ENCODE measurements around the gene ANKLE1. TPM values are rescaled to one million over a fixed set of nuclear protein-coding genes. Genes with fewer than 3 reads are reported as not detected.

Gene ANKLE1
- total RNA-seq, 1 experiment from 2014 or later: 9.1 TPM

DNA sequence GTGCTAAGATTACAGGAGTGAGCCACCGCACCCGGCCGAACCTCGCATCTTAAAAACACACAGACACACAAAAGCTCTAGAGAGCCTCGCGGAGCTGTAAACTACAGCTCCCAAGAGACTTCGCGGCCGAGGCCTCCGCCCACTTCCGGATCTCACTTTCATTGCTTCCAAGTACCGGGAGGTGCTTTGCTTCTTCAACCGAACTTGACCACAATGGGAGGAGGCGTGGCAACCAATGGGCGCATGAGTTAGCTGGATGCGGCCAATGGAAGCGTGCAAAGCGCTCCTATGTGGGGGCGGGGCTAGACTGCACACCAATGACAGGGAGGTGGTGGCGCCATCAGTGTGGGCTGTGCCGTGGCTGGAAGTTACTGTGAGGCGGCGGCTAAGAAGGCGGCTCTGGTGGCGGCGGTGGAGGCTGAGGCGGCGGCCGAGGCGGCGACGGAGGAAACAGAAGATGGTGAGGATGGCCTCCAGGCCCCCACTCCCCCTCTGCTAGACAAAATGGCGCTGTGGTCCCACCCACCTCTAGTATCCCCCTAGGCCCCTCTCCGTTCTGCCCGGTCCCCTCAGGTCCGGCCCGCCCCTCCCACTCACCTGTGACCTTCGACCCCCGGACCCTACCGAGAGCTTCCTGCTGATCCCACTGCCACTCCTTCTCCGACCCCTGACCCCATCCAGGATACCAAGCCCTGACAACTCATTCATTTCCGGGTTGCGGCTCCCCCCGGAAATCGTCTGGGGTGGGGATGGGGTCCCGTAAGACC is 27.7 kb downstream of the ANKLE1 start, which contains the start of gene DDA1:
Gene DDA1 (plus strand): TSS at position 366 of the 767 bp plus-strand sequence. CDS start 92 bp downstream, at position 458.
- peaks cover 8% of the 10 kb centered on the region for H3K36me3 Mint-ChIP-seq
- DNase-seq (ENCODE audit: low spot score): peak; percentile 100
- POLR2A ChIA-PET: interaction anchor here (0.5 to 2.4 kb wide), 14 partner anchors 12 to 185 kb away, joined by 3 to 10 read pairs (median 5); partner anchors contain the start of genes ANO8, BABAM1 and USE1
- CTCF ChIA-PET: interaction anchor here (0.6 to 3.1 kb wide), 21 partner anchors 12 to 868 kb away, joined by 3 to 35 read pairs (median 4); partner anchors contain the start of genes BABAM1, MVB12A and OCEL1
- H3K4me3 Mint-ChIP-seq: peak within 1 kb of the TSS; percentile 89
- ATAC-seq: peak; percentile 85
- H3K4me1 Mint-ChIP-seq: peaks cover 31% of the 10 kb centered on the region
- H3K27me3 Mint-ChIP-seq (ENCODE audit: low read depth): no peaks in the 10 kb centered on the region
- no peaks in the 10 kb centered on the region for H3K9me3 Mint-ChIP-seq
- peak within 1 kb of the TSS; percentile 95 for H3K27ac Mint-ChIP-seq
- TF ChIP-seq ATF1 (CRISPR knock-in tag; IDR thresholded peaks at IDR 0.05): no peak
- 0 out of 2 replicates have a peak, but pooled peaks have one; percentile 33 for TF ChIP-seq FOXP4 (CRISPR knock-in tag; IDR thresholded peaks at IDR 0.05)
- TF ChIP-seq SMAD4 (CRISPR knock-in tag; IDR thresholded peaks at IDR 0.05): no peak
- TF ChIP-seq, protein P1, sequence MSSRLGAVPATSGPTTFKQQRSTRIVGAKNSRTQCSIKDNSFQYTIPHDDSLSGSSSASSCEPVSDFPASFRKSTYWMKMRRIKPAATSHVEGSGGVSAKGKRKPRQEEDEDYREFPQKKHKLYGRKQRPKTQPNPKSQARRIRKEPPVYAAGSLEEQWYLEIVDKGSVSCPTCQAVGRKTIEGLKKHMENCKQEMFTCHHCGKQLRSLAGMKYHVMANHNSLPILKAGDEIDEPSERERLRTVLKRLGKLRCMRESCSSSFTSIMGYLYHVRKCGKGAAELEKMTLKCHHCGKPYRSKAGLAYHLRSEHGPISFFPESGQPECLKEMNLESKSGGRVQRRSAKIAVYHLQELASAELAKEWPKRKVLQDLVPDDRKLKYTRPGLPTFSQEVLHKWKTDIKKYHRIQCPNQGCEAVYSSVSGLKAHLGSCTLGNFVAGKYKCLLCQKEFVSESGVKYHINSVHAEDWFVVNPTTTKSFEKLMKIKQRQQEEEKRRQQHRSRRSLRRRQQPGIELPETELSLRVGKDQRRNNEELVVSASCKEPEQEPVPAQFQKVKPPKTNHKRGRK (CRISPR knock-in tag; IDR thresholded peaks at IDR 0.05; ENCODE audit: borderline replicate concordance): no peak
- TF ChIP-seq, protein P2, sequence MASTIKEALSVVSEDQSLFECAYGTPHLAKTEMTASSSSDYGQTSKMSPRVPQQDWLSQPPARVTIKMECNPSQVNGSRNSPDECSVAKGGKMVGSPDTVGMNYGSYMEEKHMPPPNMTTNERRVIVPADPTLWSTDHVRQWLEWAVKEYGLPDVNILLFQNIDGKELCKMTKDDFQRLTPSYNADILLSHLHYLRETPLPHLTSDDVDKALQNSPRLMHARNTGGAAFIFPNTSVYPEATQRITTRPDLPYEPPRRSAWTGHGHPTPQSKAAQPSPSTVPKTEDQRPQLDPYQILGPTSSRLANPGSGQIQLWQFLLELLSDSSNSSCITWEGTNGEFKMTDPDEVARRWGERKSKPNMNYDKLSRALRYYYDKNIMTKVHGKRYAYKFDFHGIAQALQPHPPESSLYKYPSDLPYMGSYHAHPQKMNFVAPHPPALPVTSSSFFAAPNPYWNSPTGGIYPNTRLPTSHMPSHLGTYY (CRISPR knock-in tag; IDR thresholded peaks at IDR 0.05): no peak
- no peak for TF ChIP-seq SMAD3 (CRISPR knock-in tag; IDR thresholded peaks at IDR 0.05; ENCODE audit: borderline replicate concordance)
- no peak for TF ChIP-seq AR (CRISPR knock-in tag; IDR thresholded peaks at IDR 0.05)
- TF ChIP-seq ZBTB21 (CRISPR knock-in tag; IDR thresholded peaks at IDR 0.05; ENCODE audit: borderline replicate concordance): no peak
- TF ChIP-seq, protein P3, sequence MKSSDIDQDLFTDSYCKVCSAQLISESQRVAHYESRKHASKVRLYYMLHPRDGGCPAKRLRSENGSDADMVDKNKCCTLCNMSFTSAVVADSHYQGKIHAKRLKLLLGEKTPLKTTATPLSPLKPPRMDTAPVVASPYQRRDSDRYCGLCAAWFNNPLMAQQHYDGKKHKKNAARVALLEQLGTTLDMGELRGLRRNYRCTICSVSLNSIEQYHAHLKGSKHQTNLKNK (CRISPR knock-in tag; IDR thresholded peaks at IDR 0.05): no peak
- TF ChIP-seq MYBL2 (CRISPR knock-in tag; IDR thresholded peaks at IDR 0.05): no peak
- TF ChIP-seq, protein P4, sequence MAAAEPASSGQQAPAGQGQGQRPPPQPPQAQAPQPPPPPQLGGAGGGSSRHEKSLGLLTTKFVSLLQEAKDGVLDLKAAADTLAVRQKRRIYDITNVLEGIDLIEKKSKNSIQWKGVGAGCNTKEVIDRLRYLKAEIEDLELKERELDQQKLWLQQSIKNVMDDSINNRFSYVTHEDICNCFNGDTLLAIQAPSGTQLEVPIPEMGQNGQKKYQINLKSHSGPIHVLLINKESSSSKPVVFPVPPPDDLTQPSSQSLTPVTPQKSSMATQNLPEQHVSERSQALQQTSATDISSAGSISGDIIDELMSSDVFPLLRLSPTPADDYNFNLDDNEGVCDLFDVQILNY (CRISPR knock-in tag; IDR thresholded peaks at IDR 0.05): no peak
- no peak for TF ChIP-seq FOXP1 (CRISPR knock-in tag; IDR thresholded peaks at IDR 0.05; ENCODE audit: borderline replicate concordance)
- TF ChIP-seq, protein P5, sequence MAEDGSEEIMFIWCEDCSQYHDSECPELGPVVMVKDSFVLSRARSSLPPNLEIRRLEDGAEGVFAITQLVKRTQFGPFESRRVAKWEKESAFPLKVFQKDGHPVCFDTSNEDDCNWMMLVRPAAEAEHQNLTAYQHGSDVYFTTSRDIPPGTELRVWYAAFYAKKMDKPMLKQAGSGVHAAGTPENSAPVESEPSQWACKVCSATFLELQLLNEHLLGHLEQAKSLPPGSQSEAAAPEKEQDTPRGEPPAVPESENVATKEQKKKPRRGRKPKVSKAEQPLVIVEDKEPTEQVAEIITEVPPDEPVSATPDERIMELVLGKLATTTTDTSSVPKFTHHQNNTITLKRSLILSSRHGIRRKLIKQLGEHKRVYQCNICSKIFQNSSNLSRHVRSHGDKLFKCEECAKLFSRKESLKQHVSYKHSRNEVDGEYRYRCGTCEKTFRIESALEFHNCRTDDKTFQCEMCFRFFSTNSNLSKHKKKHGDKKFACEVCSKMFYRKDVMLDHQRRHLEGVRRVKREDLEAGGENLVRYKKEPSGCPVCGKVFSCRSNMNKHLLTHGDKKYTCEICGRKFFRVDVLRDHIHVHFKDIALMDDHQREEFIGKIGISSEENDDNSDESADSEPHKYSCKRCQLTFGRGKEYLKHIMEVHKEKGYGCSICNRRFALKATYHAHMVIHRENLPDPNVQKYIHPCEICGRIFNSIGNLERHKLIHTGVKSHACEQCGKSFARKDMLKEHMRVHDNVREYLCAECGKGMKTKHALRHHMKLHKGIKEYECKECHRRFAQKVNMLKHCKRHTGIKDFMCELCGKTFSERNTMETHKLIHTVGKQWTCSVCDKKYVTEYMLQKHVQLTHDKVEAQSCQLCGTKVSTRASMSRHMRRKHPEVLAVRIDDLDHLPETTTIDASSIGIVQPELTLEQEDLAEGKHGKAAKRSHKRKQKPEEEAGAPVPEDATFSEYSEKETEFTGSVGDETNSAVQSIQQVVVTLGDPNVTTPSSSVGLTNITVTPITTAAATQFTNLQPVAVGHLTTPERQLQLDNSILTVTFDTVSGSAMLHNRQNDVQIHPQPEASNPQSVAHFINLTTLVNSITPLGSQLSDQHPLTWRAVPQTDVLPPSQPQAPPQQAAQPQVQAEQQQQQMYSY (CRISPR knock-in tag; IDR thresholded peaks at IDR 0.05): no peak
- TF ChIP-seq, protein P6, sequence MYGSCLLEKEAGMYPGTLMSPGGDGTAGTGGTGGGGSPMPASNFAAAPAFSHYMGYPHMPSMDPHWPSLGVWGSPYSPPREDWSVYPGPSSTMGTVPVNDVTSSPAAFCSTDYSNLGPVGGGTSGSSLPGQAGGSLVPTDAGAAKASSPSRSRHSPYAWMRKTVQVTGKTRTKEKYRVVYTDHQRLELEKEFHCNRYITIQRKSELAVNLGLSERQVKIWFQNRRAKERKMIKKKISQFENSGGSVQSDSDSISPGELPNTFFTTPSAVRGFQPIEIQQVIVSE (CRISPR knock-in tag; IDR thresholded peaks at IDR 0.05; ENCODE audit: borderline replicate concordance): no peak
- TF ChIP-seq, protein P7, sequence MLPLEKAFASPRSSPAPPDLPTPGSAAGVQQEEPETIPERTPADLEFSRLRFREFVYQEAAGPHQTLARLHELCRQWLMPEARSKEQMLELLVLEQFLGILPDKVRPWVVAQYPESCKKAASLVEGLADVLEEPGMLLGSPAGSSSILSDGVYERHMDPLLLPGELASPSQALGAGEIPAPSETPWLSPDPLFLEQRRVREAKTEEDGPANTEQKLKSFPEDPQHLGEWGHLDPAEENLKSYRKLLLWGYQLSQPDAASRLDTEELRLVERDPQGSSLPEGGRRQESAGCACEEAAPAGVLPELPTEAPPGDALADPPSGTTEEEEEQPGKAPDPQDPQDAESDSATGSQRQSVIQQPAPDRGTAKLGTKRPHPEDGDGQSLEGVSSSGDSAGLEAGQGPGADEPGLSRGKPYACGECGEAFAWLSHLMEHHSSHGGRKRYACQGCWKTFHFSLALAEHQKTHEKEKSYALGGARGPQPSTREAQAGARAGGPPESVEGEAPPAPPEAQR (CRISPR knock-in tag; IDR thresholded peaks at IDR 0.05): no peak
- no peak for TF ChIP-seq FOXJ3 (CRISPR knock-in tag; IDR thresholded peaks at IDR 0.05; ENCODE audit: borderline replicate concordance)
- TF ChIP-seq CBFB (CRISPR knock-in tag; IDR thresholded peaks at IDR 0.05; ENCODE audit: low read depth): no peak

Measured in WTC11 (cell line).